Measurements from ENCODE around the gene SLC25A39. TPM values are rescaled to one million over a fixed set of nuclear protein-coding genes. Genes with fewer than 3 reads are reported as not detected.
"Not testable (repeated sequence)": the region's sequence is repeated elsewhere in the genome, so short reads cannot be mapped to it uniquely, and the experiment has no call there.

Gene SLC25A39, protein sequence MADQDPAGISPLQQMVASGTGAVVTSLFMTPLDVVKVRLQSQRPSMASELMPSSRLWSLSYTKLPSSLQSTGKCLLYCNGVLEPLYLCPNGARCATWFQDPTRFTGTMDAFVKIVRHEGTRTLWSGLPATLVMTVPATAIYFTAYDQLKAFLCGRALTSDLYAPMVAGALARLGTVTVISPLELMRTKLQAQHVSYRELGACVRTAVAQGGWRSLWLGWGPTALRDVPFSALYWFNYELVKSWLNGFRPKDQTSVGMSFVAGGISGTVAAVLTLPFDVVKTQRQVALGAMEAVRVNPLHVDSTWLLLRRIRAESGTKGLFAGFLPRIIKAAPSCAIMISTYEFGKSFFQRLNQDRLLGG
- total RNA-seq (2014; rRNA removed; shearing (Covaris generic); ENCODE audit: low replicate concordance) = 223 and 249 TPM in 2 replicates

DNA sequence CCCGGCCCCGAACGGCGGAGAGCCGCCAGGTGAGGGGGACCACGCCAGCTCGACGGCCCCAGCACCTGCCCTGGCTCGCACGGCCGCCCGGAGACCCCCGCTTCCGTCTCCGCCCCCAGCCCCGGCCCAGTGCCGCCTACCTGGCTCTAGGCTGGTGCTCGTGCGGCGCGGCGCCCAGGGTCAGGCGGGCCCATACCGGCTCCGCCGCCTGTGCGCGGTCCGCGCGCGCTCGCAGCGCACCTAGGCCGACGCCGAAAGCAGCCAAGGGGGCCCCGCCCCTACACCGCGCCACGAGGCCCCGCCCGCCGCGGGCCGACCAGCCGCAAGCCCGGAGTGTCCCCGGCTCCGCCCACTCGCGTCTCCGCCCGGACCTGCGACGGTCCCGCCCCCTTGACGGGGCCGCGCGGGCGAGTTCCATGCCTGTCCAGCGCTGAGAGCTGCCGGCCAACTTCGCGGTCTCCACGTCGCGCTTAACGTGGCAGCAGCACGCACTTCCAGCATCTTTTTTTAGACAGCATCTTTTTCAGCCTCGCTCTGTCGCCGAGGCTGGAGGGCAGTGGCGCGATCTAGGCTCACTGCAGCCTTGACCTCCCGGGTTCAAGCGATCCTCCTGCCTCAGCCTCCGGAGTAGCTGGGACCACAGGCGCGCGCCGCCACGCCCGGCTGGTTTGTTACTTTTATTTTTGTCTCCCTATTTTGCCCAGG, at the start of gene SLC25A39:
TSS of gene SLC25A39 (minus strand) at position 253 of the 705 bp plus-strand sequence. CDS start 1,261 bp downstream, outside the sequence.
- in situ Hi-C loops (cut with HindIII; ENCODE audit: low pct_unique_long_range_greater_than_20kb, low sequenced_read_pairs) = no loop called here
- DNase-seq (ENCODE audit: low read depth) = peak; percentile 92

DNA sequence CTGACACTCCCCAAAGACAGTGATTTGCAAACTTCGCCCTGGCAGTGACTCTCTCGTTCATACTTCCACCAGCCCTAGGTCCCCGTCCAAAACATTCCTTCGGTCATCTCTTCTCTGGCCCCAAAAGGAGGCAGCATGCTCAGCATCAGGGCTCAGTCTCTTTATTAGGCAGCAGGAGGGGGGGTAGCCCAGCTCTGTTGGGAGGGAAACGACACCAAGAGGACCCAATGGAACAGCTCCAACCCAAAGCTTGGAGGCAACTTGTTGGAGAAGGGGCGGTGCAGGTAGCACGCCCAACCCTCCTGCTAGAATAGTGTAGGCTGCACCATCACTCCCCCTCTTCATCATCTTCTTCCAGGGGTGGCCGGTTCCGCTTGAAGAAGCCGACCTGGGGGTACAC, 47.4 kb upstream of the SLC25A39 start:
- no peak for DNase-seq (ENCODE audit: low read depth)
- in situ Hi-C loops (cut with HindIII; ENCODE audit: low pct_unique_long_range_greater_than_20kb, low sequenced_read_pairs) = no loop called here

DNA sequence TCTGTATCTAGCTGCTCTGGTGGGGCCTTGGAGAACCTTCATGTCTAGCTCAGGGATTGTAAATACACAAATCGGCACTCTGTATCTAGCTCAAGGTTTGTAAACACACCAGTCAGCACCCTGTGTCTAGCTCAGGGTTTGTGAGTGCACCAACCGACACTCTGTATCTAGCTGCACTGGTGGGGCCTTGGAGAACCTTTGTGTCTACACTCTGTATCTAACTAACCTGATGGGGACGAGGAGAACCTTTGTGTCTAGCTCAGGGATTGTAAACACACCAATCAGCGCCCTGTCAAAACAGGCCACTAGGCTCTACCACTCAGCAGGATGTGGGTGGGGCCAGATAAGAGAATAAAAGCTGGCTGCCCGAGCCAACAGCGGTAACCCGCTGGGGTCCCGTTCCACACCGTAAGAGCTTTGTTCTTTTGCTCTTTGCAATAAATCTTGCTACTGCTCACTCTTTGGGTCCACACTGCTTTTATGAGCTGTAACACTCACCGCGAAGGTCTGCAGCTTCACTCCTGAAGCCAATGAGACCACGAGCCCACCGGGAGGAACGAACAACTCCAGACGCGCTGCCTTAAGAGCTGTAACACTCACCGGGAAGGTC, 44.9 kb upstream of the SLC25A39 start:
- in situ Hi-C loops (cut with HindIII; ENCODE audit: low pct_unique_long_range_greater_than_20kb, low sequenced_read_pairs); DNase-seq (ENCODE audit: low read depth): not testable (repeated sequence)

DNA sequence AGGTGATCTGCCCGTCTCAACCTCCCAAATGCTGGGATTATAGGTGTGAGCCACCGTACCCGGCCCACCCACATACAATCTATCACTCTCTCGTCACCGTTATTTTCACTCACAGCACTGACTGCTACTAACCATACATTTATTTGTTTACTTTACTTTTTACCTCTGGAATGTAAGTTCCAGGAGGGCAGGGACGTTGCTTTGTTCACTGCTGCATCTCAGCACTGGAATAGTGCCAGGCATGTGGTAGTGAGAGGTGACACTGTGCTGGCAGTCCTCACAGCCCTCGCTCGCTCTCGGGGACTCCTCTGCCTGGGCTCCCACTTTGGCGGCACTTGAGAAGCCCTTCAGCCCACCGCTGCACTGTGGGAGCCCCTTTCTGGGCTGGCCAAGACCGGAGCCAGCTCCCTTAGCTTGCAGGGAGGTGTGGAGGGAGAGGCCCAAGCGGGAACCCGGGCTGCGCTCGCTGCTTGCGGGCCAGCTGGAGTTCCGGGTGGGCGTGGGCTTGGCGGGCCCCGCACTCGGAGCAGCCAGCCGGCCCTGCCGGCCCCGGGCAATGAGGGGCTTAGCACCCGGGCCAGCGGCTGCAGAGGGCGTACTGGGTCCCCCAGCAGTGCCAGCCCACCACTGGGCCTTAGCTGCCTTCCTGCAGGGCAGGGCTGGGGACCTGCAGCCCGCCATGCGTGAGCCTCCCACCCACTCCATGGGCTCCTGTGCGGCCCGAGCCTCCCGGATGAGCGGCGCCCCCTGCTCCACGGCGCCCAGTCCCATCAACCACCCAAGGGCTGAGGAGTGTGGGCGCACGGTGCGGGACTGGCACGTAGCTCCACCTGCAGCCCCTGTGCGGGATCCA, 44.0 kb upstream of the SLC25A39 start:
- in situ Hi-C loops (cut with HindIII; ENCODE audit: low pct_unique_long_range_greater_than_20kb, low sequenced_read_pairs); DNase-seq (ENCODE audit: low read depth): not testable (repeated sequence)

DNA sequence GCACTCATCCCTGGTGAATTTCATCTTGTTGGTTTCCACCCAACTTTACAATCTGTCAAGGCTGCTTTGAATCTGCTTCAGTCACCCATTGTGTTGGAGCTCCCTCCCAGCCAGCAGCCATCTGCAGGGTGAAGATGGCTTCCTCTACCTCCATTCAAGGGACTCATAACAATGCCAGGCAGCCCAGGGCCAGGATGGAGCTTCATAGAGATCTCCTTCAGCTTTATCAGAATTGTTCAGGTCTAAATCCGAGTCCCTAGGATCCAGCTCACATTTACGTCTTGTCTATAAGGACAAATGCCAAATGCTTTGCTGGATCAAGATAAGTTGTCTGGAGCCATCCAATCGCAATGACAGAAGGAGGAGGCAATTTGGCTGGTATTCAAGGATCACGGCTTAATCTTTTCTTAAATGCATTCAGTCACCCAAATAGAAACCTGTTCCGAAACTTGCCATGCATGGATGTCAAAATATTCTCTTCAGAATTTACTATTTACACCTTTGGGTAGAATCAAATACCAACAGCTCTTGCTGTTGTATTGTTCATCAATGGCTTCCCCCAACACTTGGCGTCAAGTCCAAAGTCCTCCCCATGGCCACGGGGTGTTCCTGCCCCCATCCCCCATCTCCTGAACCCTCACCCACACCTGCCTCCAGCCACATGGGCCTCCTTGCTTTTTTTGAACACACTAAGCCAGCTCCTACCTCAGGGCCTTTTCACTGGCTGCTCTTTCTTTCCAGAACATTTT, 42.8 kb upstream of the SLC25A39 start:
- no peak for DNase-seq (ENCODE audit: low read depth)
- in situ Hi-C loops (cut with HindIII; ENCODE audit: low pct_unique_long_range_greater_than_20kb, low sequenced_read_pairs) = no loop called here

DNA sequence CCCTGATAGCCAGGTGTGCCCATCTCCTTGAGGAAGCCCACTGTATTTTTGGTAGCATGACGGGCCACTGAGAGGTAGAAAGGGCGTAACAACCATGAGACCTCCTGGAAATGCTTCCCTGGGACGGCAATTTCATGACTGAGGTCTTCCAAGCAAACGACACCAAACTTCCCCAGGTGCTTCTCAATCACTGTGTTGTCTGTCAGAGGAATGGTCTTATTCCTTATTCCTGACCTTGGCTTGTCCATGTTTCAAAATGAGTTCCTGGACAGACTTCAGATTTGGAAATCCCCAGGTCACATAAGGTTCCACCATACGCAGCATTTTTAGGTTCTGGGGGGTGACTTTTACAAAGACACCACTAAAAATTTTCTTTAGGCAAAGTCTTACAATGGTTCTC, 40.4 kb upstream of the SLC25A39 start:
- in situ Hi-C loops (cut with HindIII; ENCODE audit: low pct_unique_long_range_greater_than_20kb, low sequenced_read_pairs); DNase-seq (ENCODE audit: low read depth): not testable (repeated sequence)

DNA sequence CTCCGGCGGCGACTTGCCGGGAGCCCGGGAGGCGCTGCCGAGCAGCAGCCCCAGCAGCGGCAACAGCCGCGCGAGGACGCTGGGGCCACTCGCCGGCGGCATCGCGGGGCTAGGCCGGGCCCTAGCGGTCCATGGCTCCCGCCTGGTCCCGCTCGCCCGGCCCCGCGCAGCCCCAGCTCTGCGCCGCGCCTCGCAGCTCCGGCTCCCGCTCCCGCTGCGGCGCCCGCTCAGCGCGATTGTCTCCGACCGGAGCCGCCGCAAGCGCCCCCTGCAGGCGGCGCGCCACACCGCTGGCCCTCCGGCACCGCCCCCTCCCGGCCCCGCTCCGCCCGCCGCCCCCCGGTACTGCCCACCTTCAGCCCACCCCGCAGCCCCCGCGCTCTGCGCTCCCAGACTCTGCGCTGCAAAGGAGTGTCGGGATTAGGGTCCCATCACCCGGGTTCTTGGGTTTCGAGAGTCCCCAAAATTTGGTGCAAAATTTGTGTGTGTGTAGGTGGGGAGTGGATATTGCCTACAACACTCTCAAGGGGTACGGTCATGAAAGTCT, 39.1 kb upstream of the SLC25A39 start, which contains the start of gene FAM171A2:
TSS of gene FAM171A2 (minus strand) at position 241 of the 547 bp plus-strand sequence. CDS start at position 102, 139 bp downstream.
- in situ Hi-C loops (cut with HindIII; ENCODE audit: low pct_unique_long_range_greater_than_20kb, low sequenced_read_pairs) = no loop called here
- peak; percentile 52 for DNase-seq (ENCODE audit: low read depth)

DNA sequence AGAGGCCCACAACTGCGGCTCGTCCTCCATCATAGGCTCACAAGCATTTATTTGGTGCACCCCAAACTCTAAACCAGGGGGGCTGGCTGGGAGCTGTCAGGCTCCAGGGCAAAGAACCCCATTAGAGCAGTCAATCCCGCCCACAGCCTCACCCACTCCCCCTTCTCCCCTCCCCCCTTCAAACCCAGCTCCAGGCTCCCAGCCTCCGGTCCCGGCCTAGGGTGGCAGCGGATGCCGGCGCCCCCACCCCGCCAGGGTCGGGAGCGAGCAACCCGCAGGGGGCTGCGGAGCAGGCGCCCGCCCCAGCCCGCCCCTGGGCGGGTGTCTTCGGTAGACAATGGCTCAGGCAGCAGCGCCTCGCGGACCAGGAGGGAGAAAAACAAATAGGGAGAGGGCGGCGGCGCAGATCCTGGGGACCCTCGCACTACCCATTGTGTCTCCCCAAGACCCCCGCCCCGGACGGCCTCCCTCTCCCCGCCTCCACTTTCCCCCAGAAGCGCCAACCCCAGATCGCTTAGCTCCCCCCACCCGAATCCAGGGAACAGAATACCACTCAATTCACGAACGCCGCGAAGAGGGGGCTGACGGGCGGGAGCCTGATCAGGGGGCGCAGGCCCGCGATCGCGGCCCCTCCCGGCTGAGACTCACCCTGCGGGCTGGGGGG, 38.5 kb upstream of the SLC25A39 start:
- no peak for DNase-seq (ENCODE audit: low read depth)
- in situ Hi-C loops (cut with HindIII; ENCODE audit: low pct_unique_long_range_greater_than_20kb, low sequenced_read_pairs) = no loop called here

DNA sequence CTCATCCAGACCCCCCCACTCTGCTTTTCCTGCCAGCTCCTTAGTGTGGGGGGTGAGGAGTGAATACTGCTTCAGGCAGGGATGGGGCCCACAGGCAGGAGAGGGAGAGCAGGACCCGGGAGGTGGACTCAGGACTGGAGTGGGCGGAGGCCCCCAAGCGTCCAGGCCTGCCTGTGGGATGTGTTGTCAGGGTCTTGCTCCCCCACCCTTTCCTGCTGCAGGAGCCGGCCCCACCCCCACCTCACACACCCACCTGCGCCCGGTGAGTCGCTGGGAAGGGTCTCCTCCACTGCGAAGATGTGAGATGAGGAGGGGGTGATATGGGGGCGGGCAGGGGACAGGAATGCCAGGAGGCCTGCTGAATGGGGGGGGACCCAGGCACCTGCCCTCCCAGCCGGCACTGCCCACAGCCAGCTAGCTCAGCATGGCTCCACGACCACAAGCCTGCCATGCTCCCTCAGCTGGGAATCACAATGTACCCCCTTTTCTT, 37.9 kb upstream of the SLC25A39 start:
- in situ Hi-C loops (cut with HindIII; ENCODE audit: low pct_unique_long_range_greater_than_20kb, low sequenced_read_pairs) = no loop called here
- no peak for DNase-seq (ENCODE audit: low read depth)

DNA sequence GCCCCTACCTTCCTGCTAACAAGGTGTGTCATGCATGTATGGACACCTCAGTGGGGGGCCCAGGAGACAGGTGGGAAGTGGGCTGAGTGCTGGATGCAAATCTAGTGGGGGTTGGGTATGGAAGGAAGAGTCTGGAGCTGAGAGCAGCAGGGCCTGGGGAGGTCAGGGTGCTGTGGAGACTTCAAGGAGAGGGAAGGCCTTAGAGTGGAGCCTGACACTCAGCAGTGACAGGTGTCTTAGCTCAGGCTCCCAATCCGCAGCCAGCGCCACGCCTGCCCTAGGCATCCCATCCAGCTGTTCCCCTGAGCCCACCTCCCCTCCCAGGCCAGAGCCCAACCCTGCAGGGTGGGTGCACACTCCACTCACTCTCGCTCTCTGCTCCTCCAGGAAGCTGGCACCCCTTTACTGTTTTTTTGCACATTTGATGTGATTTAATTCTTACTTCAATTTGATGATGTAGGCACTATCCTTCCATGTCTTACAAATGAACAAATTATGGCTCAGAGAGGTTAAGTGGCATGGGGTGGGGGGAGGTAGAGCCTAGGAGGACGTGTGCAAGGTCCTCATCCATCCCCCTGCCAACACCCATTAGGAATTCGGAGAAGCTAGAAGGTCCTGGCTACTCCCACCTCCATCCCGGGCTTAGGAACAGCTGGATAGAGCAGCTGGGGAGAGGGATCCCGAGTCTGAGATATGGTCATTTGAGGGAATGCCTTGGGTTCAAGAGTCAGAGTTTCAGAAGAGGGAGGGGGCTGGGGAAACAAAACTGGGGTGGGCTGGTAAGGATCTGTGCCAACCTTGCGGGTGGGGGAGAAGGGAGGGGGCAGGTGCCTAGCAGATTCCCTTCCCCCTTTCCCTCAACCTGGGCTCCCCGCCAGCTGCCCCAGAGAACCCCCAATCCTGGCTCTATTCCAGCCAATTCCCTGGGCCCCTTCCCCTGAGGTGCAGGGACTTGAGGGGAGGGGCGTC, 37.0 kb upstream of the SLC25A39 start:
- in situ Hi-C loops (cut with HindIII; ENCODE audit: low pct_unique_long_range_greater_than_20kb, low sequenced_read_pairs) = no loop called here
- DNase-seq (ENCODE audit: low read depth) = no peak

DNA sequence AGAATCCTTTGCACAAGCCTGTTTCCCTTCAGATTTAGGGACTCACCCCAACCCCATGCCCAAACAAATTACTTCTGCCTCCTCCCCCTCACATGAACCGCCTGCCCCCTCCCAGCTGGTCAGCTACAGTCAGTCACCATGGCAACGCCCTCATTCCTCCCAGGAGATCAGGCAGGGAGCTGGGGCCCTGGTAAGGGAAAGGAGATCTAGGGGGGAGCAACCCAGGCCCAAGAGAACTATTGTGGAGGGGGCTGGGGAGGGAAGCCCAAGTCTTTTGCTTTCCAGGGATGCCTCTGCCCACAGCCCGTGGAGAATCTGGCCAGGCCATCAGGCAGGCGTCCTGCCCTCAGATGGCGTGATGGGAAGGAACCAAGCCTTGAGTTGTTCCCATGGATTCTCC, 36.2 kb upstream of the SLC25A39 start:
- in situ Hi-C loops (cut with HindIII; ENCODE audit: low pct_unique_long_range_greater_than_20kb, low sequenced_read_pairs) = no loop called here
- DNase-seq (ENCODE audit: low read depth) = no peak

DNA sequence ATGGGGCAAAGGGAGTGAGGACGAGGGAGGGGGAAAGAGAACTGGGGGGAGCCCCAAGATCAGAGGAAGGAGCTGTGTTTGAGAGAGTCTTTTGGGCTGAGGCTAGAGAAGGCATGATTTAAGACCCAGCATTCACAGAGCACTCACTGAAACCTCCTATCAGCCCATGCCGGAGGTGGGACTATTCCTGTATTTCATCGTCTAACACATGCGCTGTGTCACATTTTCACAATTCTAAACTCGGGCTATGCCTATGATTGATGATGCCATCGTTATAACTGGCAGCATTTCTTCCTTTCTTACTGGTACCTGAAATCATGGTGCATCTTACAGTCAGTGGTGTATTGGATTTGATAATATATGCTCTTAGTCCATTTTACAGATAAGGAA, 35.5 kb upstream of the SLC25A39 start:
- DNase-seq (ENCODE audit: low read depth) = no peak
- in situ Hi-C loops (cut with HindIII; ENCODE audit: low pct_unique_long_range_greater_than_20kb, low sequenced_read_pairs) = no loop called here

DNA sequence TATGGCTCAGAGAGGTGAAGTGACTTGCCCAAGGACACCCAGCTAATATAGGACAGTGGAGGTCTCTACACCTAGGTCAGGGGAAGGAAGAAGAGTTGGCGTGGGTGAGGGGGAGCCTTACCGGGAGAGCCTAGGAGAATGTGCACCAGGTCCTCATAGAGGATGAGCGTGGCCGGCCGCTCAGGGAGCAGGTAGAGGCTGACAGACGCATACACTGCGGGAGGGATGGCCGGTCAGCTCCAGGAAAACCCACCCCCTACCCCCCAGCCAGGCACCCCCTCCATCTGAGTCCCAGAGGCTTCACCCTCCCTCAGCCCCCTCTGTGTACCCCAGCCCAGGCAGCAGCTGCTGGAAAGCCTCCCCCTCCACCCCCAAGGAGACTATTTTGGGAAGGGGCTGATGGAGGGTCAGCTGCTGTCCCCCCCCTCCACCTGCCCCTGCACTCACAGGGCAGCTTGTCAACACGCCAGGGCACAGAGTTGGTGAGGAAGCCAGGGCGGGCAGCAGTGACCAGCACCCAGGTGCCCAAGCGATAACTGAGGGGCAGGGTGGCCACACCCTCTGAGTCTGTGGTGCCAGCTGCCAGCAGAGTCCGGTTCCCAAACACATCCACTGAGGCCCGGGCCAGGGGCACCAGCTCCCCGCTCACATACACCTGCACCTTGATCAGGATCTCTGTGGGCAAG, 35.0 kb upstream of the SLC25A39 start:
- in situ Hi-C loops (cut with HindIII; ENCODE audit: low pct_unique_long_range_greater_than_20kb, low sequenced_read_pairs) = no loop called here

DNA sequence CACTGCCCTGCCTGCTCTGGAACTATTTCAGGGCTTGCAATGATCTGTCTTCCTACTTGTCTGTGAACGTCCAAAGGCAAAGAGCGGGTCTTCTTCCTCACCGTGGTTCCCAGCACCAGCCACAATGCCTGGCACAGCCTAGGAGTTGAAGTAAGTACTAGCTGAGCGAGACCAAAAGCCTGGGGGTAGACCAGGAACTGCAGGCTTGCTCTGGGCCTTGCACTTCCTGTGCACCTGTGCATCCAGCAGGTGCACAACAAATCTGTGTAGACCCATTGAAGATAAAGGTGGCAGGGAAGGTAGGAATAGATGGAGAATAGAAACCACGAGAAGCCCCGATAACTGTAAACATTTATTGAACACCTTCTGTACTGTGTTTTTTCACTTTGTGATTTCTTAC, 34.4 kb upstream of the SLC25A39 start:
- in situ Hi-C loops (cut with HindIII; ENCODE audit: low pct_unique_long_range_greater_than_20kb, low sequenced_read_pairs) = no loop called here

More for the DNA sequence above, 35.0 kb upstream of the SLC25A39 start:
- no peak for DNase-seq (ENCODE audit: low read depth)

DNA sequence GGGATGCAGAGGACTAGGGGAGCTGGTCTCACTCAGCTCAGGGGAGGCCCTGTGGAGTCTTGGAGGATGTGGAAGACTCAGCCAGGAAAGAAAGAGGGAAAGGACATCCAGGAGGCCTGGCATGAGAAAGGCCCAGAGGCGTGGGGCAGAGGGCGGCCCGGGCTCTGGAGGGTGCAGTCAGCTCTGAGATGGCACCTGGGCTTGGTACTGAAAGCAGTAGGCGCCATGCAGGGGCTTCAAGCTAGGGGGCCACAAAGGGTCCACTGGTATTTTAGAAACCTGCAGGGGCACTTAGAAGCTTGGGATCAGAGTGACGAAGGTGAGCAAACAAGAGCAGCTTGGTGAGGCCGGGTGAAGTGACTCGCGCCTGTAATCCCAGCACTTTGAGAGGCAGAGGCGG, 33.4 kb upstream of the SLC25A39 start:
- in situ Hi-C loops (cut with HindIII; ENCODE audit: low pct_unique_long_range_greater_than_20kb, low sequenced_read_pairs) = no loop called here
- no peak for DNase-seq (ENCODE audit: low read depth)

More for the DNA sequence above, 34.4 kb upstream of the SLC25A39 start:
- DNase-seq (ENCODE audit: low read depth) = no peak

Data from Caki2 (cell line).